HCT116 (cell line): ENCODE results near the gene TPRG1L. TPM values are rescaled to one million over a fixed set of nuclear protein-coding genes. Genes with fewer than 3 reads are reported as not detected.
A peak's percentile ranks its signal among the peaks of the same experiment; 100 is the strongest.

Experiments
- ATAC-seq: fragments of 200-7000 bp; cut with Tn5 transposase; 2 replicates; pipeline ENCODE4 v1.9.1; 2020; ENCODE audit warnings: mild to moderate bottlenecking, moderate library complexity
- BruUV-seq: library from RNA; stranded (reverse); fragments of 400-500 nt; replicated peaks from 2 replicates; lab custom pipeline; 2021; lab: Mats Ljungman, UMichigan
- CTCF ChIA-PET: fragments of 300-600 bp; sonication (Branson Sonifier 250); formaldehyde crosslinking; loops from one replicate; lab custom pipeline; 2021; ENCODE audit warnings: antibody characterized with exemption; lab: Charles Lee
- POLR2A ChIA-PET: fragments of 300-600, 350-600 bp; sonication (Branson Sonifier 250); formaldehyde crosslinking; loops from one replicate; lab custom pipeline; 2021; ENCODE audit warnings: antibody characterized with exemption; lab: Charles Lee
- RAD21 ChIA-PET, 2 experiments: fragments of 300-600 bp; sonication (Branson Sonifier 250); formaldehyde crosslinking; loops; one replicate each; lab custom pipeline; 2023; ENCODE audit warnings: low total read pairs in 2 of 2; ENCODE audit not compliant: uncharacterized antibody in 2 of 2, unreplicated experiment in 2 of 2, low non-redundant PET in 1 of 2; lab: Charles Lee
- DNase-seq: peaks from one replicate; pipeline ENCODE4 v3.0.0-alpha.2; 2010; ENCODE audit warnings: low read depth, low spot score
- H2AFZ ChIP-seq: fragments of 200-600 bp; shearing (Covaris generic), sonication (generic); 2 replicates; pipeline ENCODE4 v1.6.1; 2017; ENCODE audit warnings: low read depth, mixed run types, mixed read lengths, antibody characterized with exemption, low read length; ENCODE audit not compliant: poor library complexity, severe bottlenecking
- H3K27ac ChIP-seq: 2 replicates; pipeline ENCODE4 v1.5.1; 2012; ENCODE audit warnings: low read depth, low read length
- H3K27me3 ChIP-seq: fragments of 200-600 bp; sonication (generic); 2 replicates; pipeline ENCODE4 v1.6.1; 2016; ENCODE audit warnings: mixed run types, low read length, mixed read lengths; ENCODE audit not compliant: insufficient read depth
- H3K36me3 ChIP-seq, 2 experiments: fragments of 200-500 bp in 1 of 2; fragments of 200-600 bp in 1 of 2; sonication (Bioruptor generic) in 1 of 2; sonication (generic) in 1 of 2; 2 replicates each; pipeline versions ENCODE4 v1.5.1 to v1.6.1; 2014 to 2016; ENCODE audit warnings: low read length in 2 of 2, inconsistent platforms in 1 of 2, mixed read lengths in 1 of 2, mixed run types in 1 of 2; ENCODE audit not compliant: insufficient read depth in 2 of 2, control insufficient read depth in 1 of 2
- H3K4me1 ChIP-seq, 2 experiments: fragments of 200-600 bp in 1 of 2; sonication (generic) in 1 of 2; 2 replicates each; pipeline versions ENCODE4 v1.5.1 to v1.6.1; 2012 to 2017; ENCODE audit warnings: low read length in 2 of 2, inconsistent platforms in 1 of 2, mild to moderate bottlenecking in 1 of 2, mixed read lengths in 1 of 2, mixed run types in 1 of 2, moderate library complexity in 1 of 2; ENCODE audit not compliant: insufficient read depth in 2 of 2, control insufficient read depth in 1 of 2
- H3K4me2 ChIP-seq: fragments of 200-600 bp; sonication (generic); 2 replicates; pipeline ENCODE4 v1.6.1; 2017; ENCODE audit warnings: mixed run types, low read length, mixed read lengths
- H3K4me3 ChIP-seq, 2 experiments: fragments of 200-600 bp in 1 of 2; sonication (generic) in 1 of 2; replicated peaks in 1 of 2; 2 replicates each; pipeline ENCODE4 v1.5.1; 2011 to 2016; ENCODE audit warnings: low read length in 2 of 2, control low read depth in 1 of 2, low read depth in 1 of 2, mild to moderate bottlenecking in 1 of 2, mixed read lengths in 1 of 2, mixed run types in 1 of 2
- H3K79me2 ChIP-seq: fragments of 200-600 bp; sonication (generic); 2 replicates; pipeline ENCODE4 v1.6.1; 2017; ENCODE audit warnings: mild to moderate bottlenecking, mixed run types, low read length, moderate library complexity, mixed read lengths; ENCODE audit not compliant: insufficient read depth
- H3K9ac ChIP-seq: fragments of 200-600 bp; sonication (generic); 2 replicates; pipeline ENCODE4 v1.6.1; 2016; ENCODE audit warnings: low read length, mixed read lengths
- H3K9me2 ChIP-seq: fragments of 200-600 bp; sonication (generic), shearing (Covaris generic); 2 replicates; pipeline ENCODE4 v1.6.1; 2017; ENCODE audit warnings: mixed run types, mild to moderate bottlenecking, moderate library complexity; ENCODE audit not compliant: insufficient read depth
- H3K9me3 ChIP-seq, 2 experiments: fragments of 200-500 bp in 1 of 2; fragments of 200-600 bp in 1 of 2; sonication (Bioruptor generic) in 1 of 2; sonication (generic) in 1 of 2; 2 replicates each; pipeline ENCODE4 v1.6.1; 2014 to 2017; ENCODE audit warnings: low read length in 2 of 2, mixed read lengths in 2 of 2, inconsistent platforms in 1 of 2, low read depth in 1 of 2, mild to moderate bottlenecking in 1 of 2, mixed run types in 1 of 2, moderate library complexity in 1 of 2; ENCODE audit not compliant: control insufficient read depth in 1 of 2, insufficient read depth in 1 of 2
- H4K20me1 ChIP-seq: fragments of 200-600 bp; sonication (generic), shearing (Covaris generic); 2 replicates; pipeline ENCODE4 v1.6.1; 2017; ENCODE audit warnings: mixed run types, mild to moderate bottlenecking, moderate library complexity; ENCODE audit not compliant: insufficient read depth
- POLR2A ChIP-seq: IDR thresholded peaks from 2 replicates; pipeline ENCODE4 v1.7.0; 2011; ENCODE audit warnings: borderline replicate concordance; ENCODE audit not compliant: insufficient read depth, insufficient read length; ENCODE audit errors: extremely low read depth
- POLR2AphosphoS5 ChIP-seq: IDR thresholded peaks from 2 replicates; pipeline ENCODE4 v1.6.1; 2011; ENCODE audit warnings: mild to moderate bottlenecking, low read depth, low read length, moderate library complexity
- RAD21 ChIP-seq: IDR thresholded peaks from 2 replicates; pipeline ENCODE4 v1.6.1; 2012; ENCODE audit warnings: low read depth, mild to moderate bottlenecking
- TCF7L2 ChIP-seq: IDR thresholded peaks from 2 replicates; pipeline ENCODE4 v1.7.0; 2011; ENCODE audit warnings: borderline replicate concordance, inconsistent platforms; ENCODE audit not compliant: insufficient read depth, insufficient read length; ENCODE audit errors: extremely low read depth
- ZBTB33 ChIP-seq: IDR thresholded peaks from 2 replicates; pipeline ENCODE4 v1.6.1; 2011; ENCODE audit warnings: mild to moderate bottlenecking, low read length, moderate library complexity; ENCODE audit not compliant: insufficient replicate concordance; ENCODE audit errors: extremely low read depth
- ZFX ChIP-seq: fragments of 450-650 bp; IDR thresholded peaks from 2 replicates; pipeline ENCODE4 v1.6.1; 2017
- intact Hi-C: fragments of 100-400 bp; cut with micrococcal nuclease; formaldehyde crosslinking; loops from 2 replicates; pipeline ENCODE4 v1.10.0; 2022
- total RNA-seq: library from RNA; stranded (reverse); gene quantifications from one replicate; pipeline ENCODE4 v1.2.1, GENCODE V29; 2021; ENCODE audit not compliant: unreplicated experiment

The TPRG1L gene
- total RNA-seq, 1 experiment from 2014 or later, result 25.6 TPM

GRCh38 chr1:3649342-3650247, 24.8 kb downstream of the TPRG1L start, which contains the start of gene WRAP73 (continued):
- TF ChIP-seq ZBTB33, result peak; percentile 59
- peak; percentile 92 for TF ChIP-seq POLR2AphosphoS5
- no peak for TF ChIP-seq RAD21
- peak; percentile 54; the same call in 1 of the 2 replicates for TF ChIP-seq ZFX
- peak; percentile 52 for TF ChIP-seq TCF7L2
- TF ChIP-seq, all 23 proteins: peak for 11

DNA sequence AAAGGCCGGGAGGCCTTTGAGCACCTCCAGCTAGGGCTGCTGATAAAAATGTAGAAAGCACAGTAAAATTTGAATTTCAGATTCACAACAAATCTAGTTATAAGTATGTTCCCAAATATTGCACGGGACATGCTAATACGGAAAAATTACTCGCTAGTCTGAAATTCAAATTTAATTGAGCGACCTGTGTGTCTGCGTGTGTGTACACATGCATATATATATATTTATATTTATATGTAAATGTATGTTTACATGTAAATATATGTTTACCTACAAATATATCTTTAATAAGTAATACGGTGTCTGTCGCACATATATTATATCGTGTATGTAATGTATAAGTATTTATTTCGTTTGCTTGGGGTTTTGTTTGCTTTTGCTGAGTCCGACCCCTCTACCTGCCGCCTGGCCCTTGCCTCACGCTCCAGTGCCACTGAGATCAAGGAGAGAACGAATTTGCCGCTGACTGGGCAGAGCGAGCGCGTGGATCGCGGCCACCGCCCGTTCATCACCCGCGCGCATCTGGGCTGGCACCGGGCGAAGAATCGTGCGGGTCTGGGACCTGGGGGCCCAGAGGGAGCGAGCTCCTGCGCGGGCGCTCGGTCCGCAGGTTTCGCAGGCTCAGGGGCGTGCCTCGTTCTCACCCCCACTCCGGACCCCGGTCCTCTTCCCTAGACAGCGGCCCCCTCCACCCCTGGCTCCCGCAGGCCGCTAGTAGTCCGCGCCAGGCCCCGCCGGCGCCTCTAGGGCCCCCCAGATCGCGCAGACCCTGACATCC, 25.6 kb downstream of the TPRG1L start:
- TF ChIP-seq TCF7L2, result no peak
- peak; percentile 66 for TF ChIP-seq POLR2A
- intact Hi-C loops, result loop anchor here (1.0 kb wide), 1 partner anchor 74 kb away; no protein-coding TSS in a partner anchor

More for the DNA sequence above, 25.6 kb downstream of the TPRG1L start:
- Histone ChIP-seq H3K4me3 (peak overlapping the region; percentile 86 to 98; a peak in 3 of 4 replicates), H3K4me2 (peak overlapping the region; percentile 94), H2AFZ (peak overlapping the region; percentile 98), H3K79me2 (peaks cover 47% of the 10 kb centered on the region), H4K20me1 (no peaks in the 10 kb centered on the region), H3K27me3 (no peaks in the 10 kb centered on the region), H3K27ac (no peak overlapping the region), H3K9me3 (no peaks in the 10 kb centered on the region), H3K4me1 (peaks cover 18 to 29% of the 10 kb centered on the region in 2 experiments), H3K9me2 (no peaks in the 10 kb centered on the region), H3K9ac (no peak overlapping the region), H3K36me3 (peaks cover 9 to 19% of the 10 kb centered on the region in 2 experiments; a peak in 3 of 4 replicates)
- BruUV-seq, result no TSS peak
- no peak for ATAC-seq
- ChIA-PET RAD21 (no interaction called here), POLR2A (no interaction called here), CTCF (no interaction called here)
- no peak for DNase-seq
